NCI-H526 (cell line): ENCODE data around the gene FNDC3A.
A peak's percentile ranks its signal among the peaks of the same experiment; 100 is the strongest.
"Not testable (repeated sequence)": the region's sequence is repeated elsewhere in the genome, so short reads cannot be mapped to it uniquely, and the experiment has no call there.

Source experiments
- DNase-seq, 2 experiments: peaks; one replicate each; lab custom pipeline; 2025; lab: John Stamatoyannopoulos, UW

FNDC3A gene

GRCh38 chr13:49097374-49097773 lies 121.7 kb downstream of the FNDC3A start:
- no peak for DNase-seq

- DNase-seq, result no peak
Observed at GRCh38 chr13:49098198-49098597, 122.5 kb downstream of the FNDC3A start.

- no peak for DNase-seq
Observed at GRCh38 chr13:49098771-49099512, 123.2 kb downstream of the FNDC3A start.

- DNase-seq, result no peak
Observed at GRCh38 chr13:49099513-49099877, 123.8 kb downstream of the FNDC3A start.

- no peak for DNase-seq
Observed at GRCh38 chr13:49100637-49101570, 125.2 kb downstream of the FNDC3A start.

- no peak for DNase-seq
Observed at GRCh38 chr13:49108196-49108595, 132.5 kb downstream of the FNDC3A start.

- peak; percentile 93 to 94 for DNase-seq
Observed at GRCh38 chr13:49110122-49110912, 134.6 kb downstream of the FNDC3A start.

- no peak for DNase-seq
Observed at GRCh38 chr13:49110913-49111170, 135.1 kb downstream of the FNDC3A start.

GRCh38 chr13:49112782-49113525 lies 137.2 kb downstream of the FNDC3A start:
- no peak for DNase-seq

- no peak for DNase-seq
Observed at GRCh38 chr13:49113526-49114286, 138.0 kb downstream of the FNDC3A start.

- no peak for DNase-seq
Observed at GRCh38 chr13:49116873-49117272, 141.2 kb downstream of the FNDC3A start.

GRCh38 chr13:49118455-49118854 lies 142.7 kb downstream of the FNDC3A start:
- DNase-seq, result not testable (repeated sequence)

- DNase-seq, result no peak
Observed at GRCh38 chr13:49124693-49125304, 149.1 kb downstream of the FNDC3A start.

GRCh38 chr13:49125964-49126524 lies 150.3 kb downstream of the FNDC3A start:
- DNase-seq, result no peak

- DNase-seq, result no peak
Observed at GRCh38 chr13:49132479-49133002, 156.8 kb downstream of the FNDC3A start.

- DNase-seq, result no peak
Observed at GRCh38 chr13:49134305-49134704, 158.6 kb downstream of the FNDC3A start.

GRCh38 chr13:49137138-49137643 lies 161.5 kb downstream of the FNDC3A start:
- not testable (repeated sequence) for DNase-seq

GRCh38 chr13:49140910-49141611 lies 165.3 kb downstream of the FNDC3A start:
- no peak for DNase-seq

- DNase-seq, result no peak
Observed at GRCh38 chr13:49146950-49147355, 171.2 kb downstream of the FNDC3A start.
